Effector memory CD4-positive, alpha-beta T cell (primary cell): Measurements from ENCODE around the gene TANC1.

Source experiments
- DNase-seq, 3 donors: peaks; one replicate each; pipeline ENCODE4 v3.0.0-alpha.2; 2020
- H3K27ac ChIP-seq: 2 replicates; pipeline ENCODE4 v1.7.0; 2013; ENCODE audit warnings: mild to moderate bottlenecking, low read length, moderate library complexity; ENCODE audit not compliant: insufficient read depth, poor library complexity, severe bottlenecking
- H3K27me3 ChIP-seq: replicated peaks from 2 replicates; pipeline ENCODE4 v1.7.0; 2013; ENCODE audit warnings: mild to moderate bottlenecking, low read length; ENCODE audit not compliant: insufficient read depth, control insufficient read depth, poor library complexity, severe bottlenecking
- H3K36me3 ChIP-seq: 2 replicates; pipeline ENCODE4 v1.7.0; 2013; ENCODE audit warnings: mild to moderate bottlenecking, low read length, moderate library complexity; ENCODE audit not compliant: control insufficient read depth, insufficient read depth
- H3K4me1 ChIP-seq: 2 replicates; pipeline ENCODE4 v1.7.0; 2013; ENCODE audit warnings: low read length, mild to moderate bottlenecking; ENCODE audit not compliant: control insufficient read depth, insufficient read depth, poor library complexity, severe bottlenecking
- H3K4me3 ChIP-seq: 2 replicates; pipeline ENCODE4 v1.7.0; 2013; ENCODE audit warnings: low read length, low read depth, mild to moderate bottlenecking; ENCODE audit not compliant: insufficient read depth, poor library complexity, severe bottlenecking
- H3K9me3 ChIP-seq: 2 replicates; pipeline ENCODE4 v1.7.0; 2013; ENCODE audit warnings: mild to moderate bottlenecking, low read length, moderate library complexity; ENCODE audit not compliant: control insufficient read depth

Gene TANC1

DNA sequence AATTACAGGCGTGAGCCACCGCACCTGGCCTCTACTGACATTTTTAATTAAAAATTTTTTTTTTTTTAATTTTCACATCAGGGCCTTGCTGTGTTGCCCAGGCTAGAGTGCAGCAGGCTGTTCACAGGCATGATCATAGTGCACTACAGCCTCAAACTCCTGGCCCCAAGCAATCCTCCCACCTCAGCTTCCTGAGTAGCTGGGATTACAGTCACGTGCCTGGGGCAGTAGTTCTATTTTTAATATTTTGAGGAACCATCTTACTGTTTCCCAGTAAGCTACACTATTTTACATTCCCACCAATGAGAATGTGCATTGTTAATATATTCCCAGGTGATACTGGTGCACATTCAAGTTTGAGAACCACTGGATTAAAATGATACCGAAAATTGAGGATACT is 225.4 kb downstream of the TANC1 start:
- H3K27ac ChIP-seq: no peak overlapping the region
- no peaks in the 10 kb centered on the region for H3K27me3 ChIP-seq
- no peaks in the 10 kb centered on the region for H3K9me3 ChIP-seq
- H3K36me3 ChIP-seq: no peaks in the 10 kb centered on the region
- DNase-seq: no peak
- no peaks in the 10 kb centered on the region for H3K4me1 ChIP-seq
- no peak overlapping the region for H3K4me3 ChIP-seq

DNA sequence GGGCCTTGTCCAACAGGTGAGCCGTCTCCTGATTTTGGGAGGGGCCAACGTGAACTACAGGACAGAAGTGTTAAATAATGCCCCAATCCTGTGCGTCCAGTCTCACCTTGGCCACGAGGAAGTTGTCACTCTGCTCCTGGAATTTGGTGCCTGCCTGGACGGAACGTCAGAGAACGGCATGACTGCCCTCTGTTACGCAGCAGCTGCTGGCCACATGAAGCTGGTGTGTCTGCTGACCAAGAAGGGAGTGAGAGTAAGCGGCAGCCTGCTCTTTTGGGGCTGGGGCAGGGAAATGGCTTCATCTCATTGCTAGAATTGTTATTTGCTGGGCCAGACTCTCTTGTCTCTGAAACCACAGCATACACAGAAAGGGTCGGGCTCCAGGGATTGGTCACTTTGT is 225.8 kb downstream of the TANC1 start:
- Histone ChIP-seq H3K27ac (no peak overlapping the region), H3K36me3 (no peaks in the 10 kb centered on the region), H3K4me1 (no peaks in the 10 kb centered on the region), H3K4me3 (no peak overlapping the region), H3K27me3 (no peaks in the 10 kb centered on the region), H3K9me3 (no peaks in the 10 kb centered on the region)
- DNase-seq: no peak

DNA sequence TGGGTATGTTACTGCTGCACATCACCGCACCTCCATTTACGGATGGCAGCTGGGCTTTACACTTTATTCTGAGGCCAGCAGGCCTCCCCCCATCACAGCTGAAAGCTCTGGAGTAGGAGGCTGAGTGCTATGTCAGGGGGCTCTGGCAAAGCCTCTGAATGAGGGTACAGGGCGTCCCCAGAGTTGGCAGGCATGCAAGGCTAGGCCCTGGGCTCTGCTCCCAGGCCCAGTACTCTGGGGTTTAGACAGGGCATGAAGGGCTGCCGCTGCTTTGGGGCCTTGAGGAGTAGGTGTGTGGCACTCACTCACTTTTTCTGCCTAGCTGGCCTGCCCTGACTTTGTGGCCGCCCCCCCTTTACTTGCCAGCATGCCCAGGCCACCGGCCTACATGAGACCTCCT is 227.3 kb downstream of the TANC1 start:
- H3K9me3 ChIP-seq: no peaks in the 10 kb centered on the region
- H3K4me1 ChIP-seq: no peaks in the 10 kb centered on the region
- H3K4me3 ChIP-seq: no peak overlapping the region
- DNase-seq: no peak
- no peak overlapping the region for H3K27ac ChIP-seq
- no peaks in the 10 kb centered on the region for H3K36me3 ChIP-seq
- no peaks in the 10 kb centered on the region for H3K27me3 ChIP-seq

DNA sequence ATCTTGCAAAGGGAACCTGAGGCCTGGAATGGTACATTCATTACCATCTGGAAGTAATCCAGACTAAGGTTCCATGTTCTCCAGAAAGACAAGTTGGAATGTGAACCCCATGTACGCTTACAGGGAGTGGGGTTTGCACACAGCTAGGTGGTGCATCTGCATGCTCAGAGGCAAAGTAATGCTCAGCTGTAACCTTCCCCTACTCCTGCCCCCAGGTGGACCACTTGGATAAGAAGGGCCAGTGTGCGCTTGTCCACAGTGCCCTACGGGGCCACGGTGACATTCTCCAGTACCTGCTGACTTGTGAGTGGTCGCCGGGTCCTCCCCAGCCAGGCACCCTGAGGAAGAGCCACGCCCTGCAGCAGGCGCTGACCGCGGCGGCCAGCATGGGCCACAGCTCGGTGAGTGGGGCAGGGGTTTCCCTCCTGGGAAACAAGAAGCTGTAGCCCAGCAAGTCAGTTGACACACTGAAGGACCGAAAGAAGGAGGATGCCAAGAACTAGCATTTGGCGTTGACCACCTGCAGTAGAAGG is 228.0 kb downstream of the TANC1 start:
- Histone ChIP-seq H3K36me3 (no peaks in the 10 kb centered on the region), H3K27ac (no peak overlapping the region), H3K9me3 (no peaks in the 10 kb centered on the region), H3K27me3 (no peaks in the 10 kb centered on the region), H3K4me1 (peaks cover 4% of the 10 kb centered on the region), H3K4me3 (no peak overlapping the region)
- no peak for DNase-seq

DNA sequence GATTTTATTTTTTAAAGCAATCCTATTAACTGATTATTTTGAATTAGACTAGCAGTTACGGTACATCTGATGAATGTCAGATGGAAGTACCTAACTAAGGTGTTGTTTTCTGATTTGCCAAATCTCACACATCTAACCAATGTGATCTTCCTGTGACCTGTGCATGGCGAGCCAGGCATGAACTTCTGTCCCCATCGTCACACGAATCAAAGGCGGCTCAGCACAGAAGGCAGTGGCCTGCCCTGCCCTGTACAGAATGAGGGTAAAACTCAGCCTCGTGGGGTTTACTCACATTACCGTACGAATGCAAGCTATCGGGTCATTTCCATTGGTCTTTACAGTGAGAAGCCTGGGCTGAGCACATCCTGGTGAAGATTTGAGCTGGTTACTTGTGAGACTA is 230.8 kb downstream of the TANC1 start:
- no peak overlapping the region for H3K27ac ChIP-seq

DNA sequence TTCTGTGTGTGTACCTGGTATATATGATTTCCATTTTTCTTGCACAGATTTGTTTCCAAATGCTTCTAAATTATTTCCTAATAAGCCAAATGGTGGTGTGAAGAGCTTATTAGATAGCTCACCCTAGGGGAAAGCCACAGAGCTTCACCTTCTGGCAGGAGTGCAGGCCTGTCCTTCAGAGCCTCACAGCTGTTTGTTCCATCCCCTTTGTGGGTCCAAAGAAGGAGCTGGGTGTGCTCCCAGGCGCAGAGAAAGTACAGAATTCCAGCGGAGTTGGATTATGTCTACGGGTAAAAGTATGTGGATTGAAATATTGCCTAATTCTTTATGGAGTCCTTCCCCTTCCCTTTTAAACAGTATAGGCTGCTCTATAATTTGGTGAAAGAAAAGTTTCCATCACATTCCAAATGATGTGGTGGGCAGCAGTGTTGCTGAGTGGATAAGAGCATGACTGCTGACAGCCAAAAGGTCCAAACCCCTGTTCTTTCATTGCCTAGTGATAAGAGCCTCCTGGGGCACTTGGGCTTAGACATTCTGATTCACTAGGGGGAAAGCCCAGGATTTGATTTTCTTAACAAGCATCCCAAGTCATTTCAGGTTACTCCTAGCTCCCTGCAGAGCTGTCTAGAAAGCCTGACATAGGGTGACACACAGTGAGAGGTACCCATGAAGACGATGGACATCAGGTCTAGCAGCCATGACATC is 231.5 kb downstream of the TANC1 start:
- no peak overlapping the region for H3K27ac ChIP-seq
- no peak for DNase-seq
- no peaks in the 10 kb centered on the region for H3K36me3 ChIP-seq
- H3K4me1 ChIP-seq: peaks cover 6% of the 10 kb centered on the region
- H3K27me3 ChIP-seq: no peaks in the 10 kb centered on the region
- no peaks in the 10 kb centered on the region for H3K9me3 ChIP-seq
- H3K4me3 ChIP-seq: no peak overlapping the region

More for the DNA sequence above, 230.8 kb downstream of the TANC1 start:
- no peak for DNase-seq
- Histone ChIP-seq H3K9me3 (no peaks in the 10 kb centered on the region), H3K4me3 (no peak overlapping the region), H3K4me1 (peaks cover 6% of the 10 kb centered on the region), H3K27me3 (no peaks in the 10 kb centered on the region), H3K36me3 (no peaks in the 10 kb centered on the region)

DNA sequence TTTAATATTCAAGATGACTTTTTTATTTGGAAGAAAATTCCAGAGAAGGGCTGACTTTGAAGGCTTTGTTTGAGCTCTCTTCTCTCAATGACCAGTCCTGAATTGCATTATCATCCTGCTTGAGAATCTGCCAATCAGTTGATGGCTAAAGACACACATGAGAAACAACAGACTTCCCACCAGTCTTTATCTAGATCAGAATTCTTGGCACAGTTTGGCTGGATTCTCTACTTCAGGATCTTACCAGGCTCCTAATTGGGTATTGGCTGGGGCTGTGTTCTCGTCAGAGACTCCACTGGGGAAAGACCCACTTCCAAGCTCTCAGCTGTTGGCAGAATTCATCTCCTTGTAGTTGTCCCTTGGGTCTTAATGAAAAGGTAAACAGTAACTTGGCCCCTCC is 232.1 kb downstream of the TANC1 start:
- Histone ChIP-seq H3K4me1 (peaks cover 6% of the 10 kb centered on the region), H3K9me3 (no peaks in the 10 kb centered on the region), H3K27ac (no peak overlapping the region), H3K4me3 (no peak overlapping the region), H3K27me3 (no peaks in the 10 kb centered on the region), H3K36me3 (no peaks in the 10 kb centered on the region)
- no peak for DNase-seq

DNA sequence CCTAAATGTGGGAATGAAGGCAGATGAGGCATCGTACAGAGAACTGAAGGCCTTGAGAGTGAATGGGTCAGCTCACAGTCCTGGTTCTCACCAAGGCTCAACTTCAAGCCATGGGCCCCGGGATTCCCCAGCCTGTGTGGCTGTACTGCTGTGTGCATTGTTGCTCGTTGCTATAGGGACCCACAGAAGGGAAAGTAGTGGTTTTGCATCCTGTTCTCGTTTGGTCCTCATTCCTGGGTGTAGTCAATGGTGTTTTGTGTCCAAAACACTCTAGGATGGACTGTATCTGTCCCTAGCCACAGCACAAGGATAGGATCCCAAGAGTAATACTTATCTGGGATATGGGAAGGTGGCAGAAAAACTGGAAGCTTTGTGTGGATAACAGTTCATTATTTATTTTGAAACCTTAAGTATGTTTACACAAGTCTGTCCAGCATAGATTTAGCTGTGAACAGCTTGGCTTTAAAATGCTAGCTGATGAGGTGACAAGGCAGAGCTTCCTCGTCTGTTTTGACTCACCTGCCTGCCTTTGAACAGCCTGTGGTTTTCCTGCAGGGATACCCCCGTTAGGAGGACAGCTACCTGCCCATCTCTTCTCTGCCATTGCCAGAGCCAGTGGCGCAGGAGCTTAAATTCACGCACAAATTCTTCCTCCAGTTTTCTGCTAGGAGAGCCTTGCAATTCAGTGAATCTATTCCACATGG is 233.1 kb downstream of the TANC1 start:
- no peak overlapping the region for H3K27ac ChIP-seq
- no peaks in the 10 kb centered on the region for H3K9me3 ChIP-seq
- peak in 1 of 3 donors; percentile 16 for DNase-seq
- no peaks in the 10 kb centered on the region for H3K36me3 ChIP-seq
- no peaks in the 10 kb centered on the region for H3K27me3 ChIP-seq
- H3K4me3 ChIP-seq: no peak overlapping the region
- H3K4me1 ChIP-seq: peaks cover 6% of the 10 kb centered on the region

DNA sequence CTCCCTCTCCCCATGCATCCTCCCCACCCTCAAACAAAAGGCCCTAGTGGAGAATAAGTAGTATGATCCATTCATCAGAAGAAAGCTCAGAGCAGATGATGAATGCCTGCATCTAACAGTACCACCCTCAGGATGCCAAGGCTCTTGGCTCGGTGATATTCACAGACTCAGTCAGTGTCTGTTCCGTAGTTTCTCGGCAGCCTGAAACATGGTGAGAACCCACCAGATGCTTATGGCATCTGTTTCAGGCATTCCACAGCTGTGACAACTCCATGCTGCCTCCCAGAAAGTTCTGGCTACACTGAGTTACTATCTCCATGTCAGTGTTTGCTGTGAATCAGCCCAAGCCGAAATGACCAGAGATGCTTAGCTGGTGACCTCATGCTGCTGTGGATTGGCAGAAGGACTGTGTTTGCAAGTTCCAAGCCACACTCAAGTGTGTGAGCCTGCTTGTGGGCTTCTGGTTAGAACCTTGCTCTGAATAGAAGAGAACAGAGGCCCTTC is 234.2 kb downstream of the TANC1 start:
- Histone ChIP-seq H3K27ac (no peak overlapping the region), H3K36me3 (no peaks in the 10 kb centered on the region)

More for the DNA sequence above, 234.2 kb downstream of the TANC1 start:
- no peak for DNase-seq
- Histone ChIP-seq H3K9me3 (no peaks in the 10 kb centered on the region), H3K4me3 (no peak overlapping the region), H3K27me3 (no peaks in the 10 kb centered on the region), H3K4me1 (peaks cover 6% of the 10 kb centered on the region)
